ENCODE measurements around the gene C13orf42.
"Not testable (repeated sequence)": the region's sequence is repeated elsewhere in the genome, so short reads cannot be mapped to it uniquely, and the experiment has no call there.

The C13orf42 gene

DNA sequence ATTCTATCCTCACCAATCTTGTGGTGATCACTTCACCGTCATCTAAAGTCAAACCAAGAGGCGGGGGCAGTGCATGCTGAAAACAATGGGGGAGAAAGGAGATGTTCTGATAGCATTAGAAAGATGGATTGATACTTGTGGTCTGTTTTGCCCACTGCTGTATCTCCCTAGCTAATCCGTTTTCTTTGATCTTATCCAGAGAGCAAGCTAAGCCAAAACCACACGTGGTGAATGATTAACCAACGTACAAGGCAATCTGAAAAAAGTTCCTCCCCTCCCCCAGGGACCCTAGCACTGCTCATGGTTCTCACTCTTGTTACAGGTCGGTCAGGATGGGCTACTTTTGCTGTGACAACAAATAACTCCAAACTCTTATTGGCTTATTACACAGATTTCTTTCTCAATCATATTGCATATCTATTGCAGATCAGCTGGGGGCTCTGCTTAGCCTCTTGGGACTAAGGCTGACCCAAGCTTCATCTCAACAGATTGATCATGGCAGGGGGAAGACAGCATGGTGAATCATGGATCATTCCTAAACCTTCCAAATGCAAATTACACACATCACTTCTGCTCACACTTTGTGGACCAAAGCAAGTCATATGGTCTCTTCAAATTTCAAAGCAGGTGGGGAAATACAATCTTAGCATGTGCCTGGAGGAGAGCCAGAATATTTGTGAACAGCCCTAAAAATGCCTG is 11.9 kb upstream of the C13orf42 start:
- in situ Hi-C loops (cut with MboI; ENCODE audit: low sequenced_read_pairs), result no loop called here

DNA sequence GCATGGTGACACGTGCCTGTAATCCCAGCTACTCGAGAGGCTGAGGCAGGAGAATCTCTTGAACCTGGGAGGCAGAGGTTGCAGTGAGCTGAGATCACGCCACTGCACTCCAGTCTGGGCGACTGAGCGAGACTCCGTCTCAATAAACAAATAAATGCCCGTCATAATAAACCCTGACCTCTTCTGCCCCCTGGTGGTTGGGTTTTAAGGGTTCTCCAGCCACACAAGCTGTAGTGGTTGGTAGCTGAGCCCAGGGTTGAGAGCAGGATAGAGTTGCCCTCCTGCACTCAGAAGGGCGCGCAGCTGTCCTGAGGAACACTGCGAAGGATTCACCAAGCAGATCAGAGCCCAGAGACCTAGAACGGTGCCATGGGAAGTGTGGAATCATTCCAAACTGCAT is 9.8 kb upstream of the C13orf42 start:
- in situ Hi-C loops (cut with MboI; ENCODE audit: low sequenced_read_pairs), result not testable (repeated sequence)

DNA sequence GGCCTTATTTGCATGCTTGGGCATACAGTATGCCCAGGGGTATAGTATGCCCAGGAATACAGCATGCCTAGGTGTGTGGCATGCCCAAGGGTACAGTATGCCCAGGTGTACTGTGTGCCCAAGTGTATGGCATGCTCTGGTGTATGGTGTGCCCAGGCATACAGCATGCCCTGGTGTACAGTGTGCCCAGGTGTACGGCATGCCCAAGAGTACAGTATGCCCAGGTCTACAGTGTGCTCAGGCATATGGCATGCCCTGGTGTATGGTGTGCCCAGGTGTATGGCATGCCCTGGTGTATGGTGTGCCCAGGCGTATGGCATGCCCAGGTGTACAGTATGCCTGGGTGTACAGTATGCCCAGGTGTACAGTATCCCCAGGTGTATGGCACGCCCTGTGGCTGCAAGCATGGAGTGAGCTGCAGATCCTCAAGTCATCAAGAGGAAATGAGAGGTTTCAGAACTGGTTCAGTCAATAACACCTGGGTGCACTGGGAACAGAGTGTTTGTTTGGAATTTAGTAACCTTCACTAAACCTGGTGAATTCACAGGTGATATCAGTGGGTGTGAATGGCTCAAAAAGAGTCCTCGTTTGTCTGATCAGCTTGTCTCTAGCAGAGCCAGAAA is 7.8 kb upstream of the C13orf42 start:
- in situ Hi-C loops (cut with MboI; ENCODE audit: low sequenced_read_pairs), result no loop called here

DNA sequence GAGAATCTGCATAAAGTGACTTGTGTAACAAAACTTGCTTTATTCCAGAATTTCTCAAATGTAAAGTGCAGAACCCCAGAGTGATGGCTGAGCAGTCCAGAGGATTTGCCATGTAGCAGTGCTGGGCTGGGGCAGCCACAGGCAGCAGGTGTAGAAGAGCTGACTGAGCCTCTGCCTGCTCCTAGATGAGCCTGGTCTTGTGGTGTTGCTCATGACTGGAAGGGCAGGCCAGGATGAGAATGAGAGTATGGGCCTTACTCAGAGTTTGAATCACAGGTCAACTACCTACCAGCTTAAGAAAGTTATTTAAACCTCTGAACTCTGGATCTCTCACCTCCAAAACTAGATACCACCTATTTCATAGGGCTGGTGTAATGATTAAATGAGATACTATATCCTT is 2.9 kb upstream of the C13orf42 start:
- in situ Hi-C loops (cut with MboI; ENCODE audit: low sequenced_read_pairs), result no loop called here

DNA sequence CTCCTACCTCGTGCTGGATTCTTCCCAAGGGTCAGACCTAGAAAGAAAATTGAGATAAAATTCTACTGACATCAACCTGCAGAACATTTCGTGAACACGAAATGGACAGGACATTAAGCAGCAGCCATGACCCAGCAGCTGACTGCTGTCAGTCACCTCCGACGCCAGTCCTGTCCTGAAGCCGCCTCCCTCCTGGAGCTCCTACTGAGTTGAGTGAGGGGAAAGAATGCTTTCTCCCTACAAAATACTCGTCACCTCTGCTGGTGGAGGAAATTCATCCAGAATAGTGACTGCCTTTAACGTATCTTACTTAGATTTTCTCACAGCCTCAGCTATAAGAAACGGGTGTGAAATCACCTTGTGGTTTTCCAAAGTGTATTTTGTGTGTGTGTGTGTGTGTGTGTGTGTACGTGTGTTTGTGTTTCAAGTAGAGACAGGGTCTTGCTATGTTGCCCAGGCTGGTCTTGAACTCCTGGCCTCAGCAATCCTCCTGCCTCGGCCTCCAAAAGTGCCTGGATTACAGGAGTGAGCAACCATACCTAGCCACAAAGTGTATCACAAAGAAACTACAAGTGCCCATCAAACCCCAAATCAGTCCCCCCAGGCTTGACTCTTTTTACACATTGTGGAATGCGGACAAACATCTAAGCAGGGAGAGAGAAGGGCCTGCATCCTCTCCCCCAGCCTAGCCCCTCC is 2.3 kb upstream of the C13orf42 start:
- in situ Hi-C loops (cut with MboI; ENCODE audit: low sequenced_read_pairs), result no loop called here

DNA sequence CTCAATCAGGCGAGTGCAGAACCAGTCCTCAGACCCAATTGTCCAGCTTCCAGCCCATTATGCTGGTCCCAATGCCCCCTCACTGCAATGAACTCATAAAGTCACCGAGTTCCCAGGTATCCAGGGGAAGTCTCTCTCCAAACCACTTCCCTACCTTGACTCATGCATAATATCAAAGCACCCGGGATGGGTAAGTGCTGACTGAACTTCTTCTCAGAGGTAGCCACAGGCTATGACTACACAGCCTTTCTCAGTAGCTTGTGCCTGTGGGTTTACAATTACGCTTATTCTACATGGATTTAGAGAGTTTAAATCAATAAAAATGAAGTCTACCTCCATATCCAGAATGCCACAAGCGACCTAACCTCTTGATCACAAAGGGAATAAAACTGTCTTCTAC is 1.7 kb upstream of the C13orf42 start:
- in situ Hi-C loops (cut with MboI; ENCODE audit: low sequenced_read_pairs), result no loop called here

DNA sequence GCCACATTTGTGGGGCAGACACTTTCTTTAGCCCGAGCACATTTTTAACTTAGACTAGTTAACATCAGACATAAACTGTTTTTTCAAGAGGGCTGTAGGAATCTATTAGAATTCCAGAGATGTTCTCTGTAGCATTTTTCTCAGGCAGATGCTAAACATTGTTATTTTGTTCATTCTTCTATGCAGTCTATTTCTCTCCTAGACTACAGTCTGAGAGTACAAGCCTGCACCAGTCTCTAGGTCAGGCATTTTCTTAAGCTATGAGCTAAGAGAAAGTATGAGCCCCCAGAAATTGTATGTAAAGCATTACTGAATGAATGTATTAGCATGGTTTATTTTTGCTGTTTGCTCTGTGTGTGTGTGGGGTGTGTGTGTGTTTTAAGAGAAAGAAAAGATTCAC is 923 bp upstream of the C13orf42 start:
- in situ Hi-C loops (cut with MboI; ENCODE audit: low sequenced_read_pairs), result no loop called here

DNA sequence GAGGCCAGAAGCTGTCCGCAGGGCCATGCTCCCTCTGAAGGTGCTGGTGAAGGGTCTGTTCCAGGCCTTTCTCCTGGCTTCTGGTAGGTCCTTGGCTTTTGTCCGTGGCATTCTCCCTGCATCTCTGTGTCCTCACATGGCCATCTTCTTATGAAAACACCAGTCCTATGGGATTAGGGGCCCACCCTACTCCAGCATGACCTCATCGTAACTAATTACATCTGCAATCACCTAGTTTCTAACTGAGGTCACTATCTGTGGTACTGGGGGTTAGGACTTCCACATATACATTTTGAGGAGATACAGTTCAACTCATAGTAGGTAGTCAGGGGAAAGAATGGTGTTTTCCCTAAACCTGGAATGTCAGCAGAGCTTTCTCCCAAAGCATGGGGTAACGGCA is 3.1 kb downstream of the C13orf42 start:
- in situ Hi-C loops (cut with MboI; ENCODE audit: low sequenced_read_pairs), result no loop called here

DNA sequence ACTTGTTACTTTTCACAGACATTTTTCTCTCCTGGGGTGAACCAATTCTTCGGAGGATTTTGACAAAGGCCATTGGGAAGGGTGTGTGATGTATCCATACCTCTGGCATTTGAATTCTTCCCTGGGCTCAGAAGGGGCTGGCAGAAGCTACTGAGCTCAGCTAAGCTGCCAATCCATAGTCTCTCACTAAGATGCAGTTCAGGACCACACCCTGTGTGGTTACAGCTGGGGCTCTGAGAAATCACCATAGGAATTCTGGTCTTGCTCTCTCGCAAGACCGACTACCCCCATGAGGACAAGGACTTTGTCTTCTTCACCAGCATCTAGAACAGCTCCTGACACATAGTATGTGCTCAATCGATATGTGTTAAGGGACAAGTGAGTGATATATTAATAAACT is 6.0 kb downstream of the C13orf42 start:
- in situ Hi-C loops (cut with MboI; ENCODE audit: low sequenced_read_pairs), result no loop called here

DNA sequence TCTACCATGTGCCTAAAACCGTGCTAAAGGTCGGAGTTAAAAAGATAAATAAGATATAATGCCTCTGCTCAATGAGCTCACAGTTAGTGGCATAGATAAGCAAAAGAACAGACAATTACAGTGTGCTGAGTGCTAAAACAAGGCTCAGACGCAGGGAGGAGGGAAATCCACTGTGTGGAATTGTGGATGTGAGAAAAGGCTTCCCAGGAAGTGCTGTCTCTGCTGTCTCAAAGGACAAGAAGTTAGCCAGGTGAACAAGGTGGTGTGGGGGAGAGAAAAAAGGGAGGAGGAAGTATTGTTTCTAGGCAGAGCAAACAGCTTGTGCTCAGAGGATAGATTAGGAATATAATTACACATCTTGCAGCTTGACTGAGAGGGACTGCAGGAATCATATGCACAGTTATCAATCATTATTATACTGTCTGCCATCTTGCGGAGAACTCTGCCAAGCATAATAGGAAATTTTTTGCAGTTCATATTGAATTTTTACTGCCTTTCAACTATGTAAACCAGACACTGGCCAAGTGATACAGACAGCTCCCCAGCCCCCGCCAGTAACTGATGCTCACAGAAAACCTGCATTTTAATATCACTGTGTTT is 9.3 kb downstream of the C13orf42 start:
- in situ Hi-C loops (cut with MboI; ENCODE audit: low sequenced_read_pairs), result no loop called here

DNA sequence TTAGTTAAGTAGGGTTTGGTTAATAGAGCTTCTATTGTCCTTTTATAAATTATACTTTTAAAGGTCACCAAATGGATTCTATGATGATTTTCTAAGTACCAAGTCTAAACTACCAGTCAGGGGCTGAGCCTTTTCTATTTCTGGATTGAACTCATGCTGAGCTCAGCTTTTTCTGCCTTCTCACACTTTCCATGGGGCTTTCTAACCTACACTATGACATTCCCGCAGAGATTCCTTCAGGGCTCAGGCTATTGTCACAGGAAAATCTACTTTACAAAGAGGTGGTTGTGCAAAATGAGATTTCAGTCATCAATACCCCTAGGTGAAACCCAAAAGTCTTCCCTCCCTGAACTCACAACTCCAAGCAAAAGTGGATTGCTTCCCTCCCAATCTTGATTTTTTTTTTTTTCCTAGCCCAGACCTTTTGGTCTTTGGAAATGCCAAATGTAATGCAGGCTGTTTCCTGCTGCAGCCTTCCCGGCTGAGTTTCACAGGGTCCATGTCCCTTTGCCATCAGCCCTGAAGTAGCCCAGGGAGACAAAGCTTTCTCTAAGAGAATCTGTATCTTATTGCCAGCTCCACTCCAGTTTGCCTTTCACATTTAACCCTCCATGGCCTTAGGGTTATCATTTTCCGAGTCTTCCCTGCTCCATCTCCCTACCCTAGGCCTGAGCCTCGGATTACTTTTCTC is 13.6 kb downstream of the C13orf42 start:
- in situ Hi-C loops (cut with MboI; ENCODE audit: low sequenced_read_pairs), result no loop called here

DNA sequence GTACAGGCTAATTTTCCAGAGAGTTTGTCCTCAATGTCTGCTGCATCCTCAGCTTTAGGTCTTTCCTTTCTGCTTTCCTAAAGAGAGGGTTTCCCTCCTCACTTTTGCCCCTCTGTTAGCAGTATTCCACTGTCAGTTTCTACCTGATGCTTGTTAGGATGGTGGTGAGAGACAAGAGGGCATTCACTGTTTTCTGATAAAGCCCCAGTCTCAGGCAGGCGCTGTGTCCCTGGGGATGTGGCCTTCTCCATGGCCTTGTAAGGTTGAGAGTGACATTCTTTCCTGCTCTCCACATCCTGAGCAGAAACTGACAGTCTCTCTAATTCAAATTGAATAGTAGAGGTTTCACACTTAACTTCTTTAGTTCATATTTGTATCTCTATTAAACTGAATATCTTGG is 14.9 kb downstream of the C13orf42 start:
- in situ Hi-C loops (cut with MboI; ENCODE audit: low sequenced_read_pairs), result no loop called here

DNA sequence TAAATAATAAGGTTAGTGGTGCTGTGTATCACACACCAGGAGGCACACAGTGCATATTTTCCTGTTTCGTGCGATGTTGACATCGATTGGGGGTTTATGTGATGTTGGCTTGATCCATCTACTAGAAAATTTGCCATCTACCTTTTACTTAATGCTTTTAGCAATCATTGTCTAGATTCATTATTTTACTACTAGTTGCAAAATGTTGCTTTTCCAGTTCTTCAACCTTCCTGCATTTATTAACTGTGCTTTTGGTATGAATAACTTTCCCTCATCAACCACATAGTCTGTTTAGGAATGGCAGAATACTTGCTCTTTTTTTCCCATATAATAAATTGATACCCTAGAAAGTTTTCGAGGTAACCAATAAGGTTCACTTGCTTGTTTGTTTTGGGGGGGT is 17.5 kb downstream of the C13orf42 start:
- in situ Hi-C loops (cut with MboI; ENCODE audit: low sequenced_read_pairs), result no loop called here

DNA sequence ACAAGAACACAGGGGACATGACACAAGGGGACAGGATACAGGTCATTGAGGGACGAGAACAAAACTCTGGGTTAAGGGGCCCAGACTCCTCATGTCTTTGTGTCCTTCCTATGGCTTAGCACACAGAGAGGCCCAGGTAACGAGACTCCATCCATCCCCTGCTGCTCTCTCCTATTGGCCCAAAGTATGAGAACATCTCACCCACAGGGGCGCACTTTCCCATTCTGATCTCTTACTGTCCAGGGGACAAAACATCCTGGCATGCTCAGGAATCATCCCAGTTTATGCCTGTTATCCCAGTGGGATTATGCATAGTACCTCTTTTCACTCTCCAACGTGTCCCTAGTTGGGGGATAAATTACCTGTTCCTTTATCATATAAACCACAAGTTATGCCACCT is 19.2 kb downstream of the C13orf42 start:
- in situ Hi-C loops (cut with MboI; ENCODE audit: low sequenced_read_pairs), result no loop called here

DNA sequence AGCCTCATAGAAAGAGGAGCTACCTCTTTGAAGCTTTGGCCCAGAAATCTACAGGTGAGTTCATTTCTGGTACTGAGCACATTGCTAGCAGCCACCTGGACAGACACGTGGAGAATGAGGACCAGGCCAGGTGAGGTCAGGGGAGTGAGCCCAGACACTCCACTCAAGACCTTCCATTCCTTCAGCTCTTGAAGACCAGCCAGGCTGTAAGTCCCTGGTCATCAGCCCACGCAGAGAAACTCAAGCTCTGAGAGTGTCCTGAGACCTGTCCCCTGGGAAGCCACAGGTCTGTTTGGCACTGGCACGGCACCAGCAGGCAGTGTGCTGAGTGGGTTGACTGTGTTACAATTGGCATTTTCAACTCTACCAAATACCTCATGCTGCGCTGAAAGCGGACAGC is 27.4 kb downstream of the C13orf42 start:
- in situ Hi-C loops (cut with MboI; ENCODE audit: low sequenced_read_pairs), result no loop called here

DNA sequence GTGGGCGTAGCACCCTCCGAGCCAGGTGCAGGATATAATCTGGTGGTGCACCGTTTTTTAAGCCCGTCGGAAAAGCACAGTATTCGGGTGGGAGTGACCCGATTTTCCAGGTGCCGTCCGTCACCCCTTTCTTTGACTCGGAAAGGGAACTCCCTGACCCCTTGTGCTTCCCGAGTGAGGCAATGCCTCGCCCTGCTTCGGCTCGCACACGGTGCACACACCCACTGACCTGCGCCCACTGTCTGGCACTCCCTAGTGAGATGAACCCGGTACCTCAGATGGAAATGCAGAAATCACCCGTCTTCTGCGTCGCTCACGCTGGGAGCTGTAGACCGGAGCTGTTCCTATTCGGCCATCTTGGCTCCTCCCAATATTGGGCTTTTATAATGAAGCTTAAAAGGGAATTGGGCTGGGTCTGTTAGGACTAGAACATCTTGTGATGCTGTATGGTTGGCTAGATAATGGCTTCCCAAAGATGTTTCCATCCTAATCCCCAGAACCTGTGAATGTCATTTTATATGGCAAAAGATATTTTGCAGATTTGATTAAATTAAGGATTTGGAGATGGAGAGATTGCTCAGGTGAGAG is 30.5 kb downstream of the C13orf42 start:
- in situ Hi-C loops (cut with MboI; ENCODE audit: low sequenced_read_pairs), result not testable (repeated sequence)

DNA sequence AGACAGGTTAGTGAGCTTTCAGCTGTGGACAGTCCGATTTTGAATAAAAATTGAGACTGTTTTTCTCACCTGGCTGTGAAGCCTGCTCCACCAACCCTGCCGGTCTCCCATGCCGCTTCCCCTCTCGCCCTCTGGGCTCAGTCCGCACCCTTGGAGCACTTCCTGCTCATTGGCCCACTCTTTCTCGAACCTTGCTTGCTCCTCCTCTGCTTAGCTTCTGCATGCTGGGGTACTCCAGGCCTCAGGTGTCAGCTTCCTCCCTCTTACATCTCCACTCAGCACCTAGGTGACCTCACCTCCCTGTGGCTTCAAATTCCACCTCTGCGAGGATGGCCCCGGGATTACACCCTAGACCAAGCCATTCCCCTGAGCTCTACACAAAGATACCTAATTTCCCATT is 39.6 kb downstream of the C13orf42 start:
- in situ Hi-C loops (cut with MboI; ENCODE audit: low sequenced_read_pairs), result no loop called here

DNA sequence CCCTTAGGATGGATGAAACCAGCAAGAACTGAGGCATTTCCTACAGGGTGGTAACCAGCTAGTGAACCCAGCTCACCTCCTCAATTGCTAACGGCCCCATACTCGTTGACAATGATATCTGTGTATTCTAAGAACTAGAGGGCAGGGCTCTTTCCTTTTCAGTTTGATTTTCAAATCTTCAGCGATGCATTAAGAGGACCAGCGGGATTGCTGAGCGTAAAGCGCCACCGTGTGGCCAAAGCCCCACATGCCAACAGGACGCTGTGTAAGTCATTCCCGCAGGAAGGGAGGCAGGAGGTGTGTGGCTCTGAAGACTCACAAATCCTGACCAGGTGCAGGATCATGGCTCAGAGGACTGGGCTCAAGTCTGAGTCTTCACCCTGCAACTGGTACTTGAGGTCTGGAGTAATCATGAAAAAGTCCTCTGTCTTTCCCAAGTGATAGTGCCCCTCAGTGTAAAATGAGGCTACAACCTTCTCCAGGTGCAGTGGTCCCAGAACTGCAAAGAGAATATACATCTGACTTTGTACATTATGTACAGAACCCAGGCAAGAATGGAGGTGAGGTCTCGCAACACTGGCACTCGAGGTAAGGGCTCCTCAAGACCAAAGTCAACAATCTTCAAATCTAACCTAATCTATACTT is 40.9 kb downstream of the C13orf42 start:
- in situ Hi-C loops (cut with MboI; ENCODE audit: low sequenced_read_pairs), result no loop called here

DNA sequence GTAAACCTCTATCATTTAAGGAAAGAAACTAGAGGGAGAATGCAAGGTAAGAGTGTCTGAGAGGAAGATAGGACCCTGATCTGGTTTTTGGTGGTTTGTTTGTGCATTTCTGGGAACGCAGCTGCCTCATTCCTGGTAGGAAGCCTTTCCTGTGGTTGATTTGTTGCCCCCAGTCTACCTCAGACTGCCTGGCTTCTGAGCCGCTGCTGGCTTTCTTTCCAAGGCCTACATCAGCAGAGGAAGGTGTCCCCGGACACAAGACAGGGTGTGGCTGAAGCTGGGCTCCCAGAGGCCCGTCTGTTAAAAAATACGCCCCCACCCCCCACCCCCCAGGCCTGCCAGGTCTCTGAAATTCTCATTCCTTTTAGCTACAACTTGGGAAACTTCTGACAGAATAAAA is 42.6 kb downstream of the C13orf42 start:
- in situ Hi-C loops (cut with MboI; ENCODE audit: low sequenced_read_pairs), result no loop called here

DNA sequence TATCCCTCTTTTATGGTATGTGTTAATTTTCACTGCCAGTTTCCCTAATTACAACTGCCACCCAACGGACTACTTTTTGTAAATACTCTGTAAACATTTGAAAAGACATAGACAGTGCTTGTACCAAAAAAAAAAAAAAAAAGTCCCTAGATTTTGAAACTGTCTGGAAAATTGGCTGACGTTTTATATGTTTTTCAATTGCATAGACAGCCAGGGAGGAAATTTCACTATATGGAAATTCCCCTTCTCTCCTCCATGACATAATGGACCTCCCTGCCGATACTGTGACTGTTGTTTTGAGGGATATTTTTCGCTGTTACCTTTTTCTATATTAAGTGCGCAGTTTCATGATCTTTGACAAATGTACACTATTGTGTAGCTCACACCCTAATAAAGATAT is 43.4 kb downstream of the C13orf42 start:
- in situ Hi-C loops (cut with MboI; ENCODE audit: low sequenced_read_pairs), result no loop called here
